HEK293 (cell line): ENCODE measurements around the gene NCKAP5.

ENCODE experiments used
- CTCF ChIA-PET: fragments of 350-600 bp; formaldehyde crosslinking; extraction: SDS; loops from one replicate; lab custom pipeline; 2021; ENCODE audit warnings: antibody characterized with exemption; lab: Yijun Ruan, JAX
- POLR2A ChIA-PET: fragments of 300-600 bp; formaldehyde crosslinking; extraction: SDS; loops from one replicate; lab custom pipeline; 2020; ENCODE audit warnings: antibody characterized with exemption, inconsistent platforms; lab: Yijun Ruan, JAX
- H3K27ac ChIP-seq: fragments of 200-500 bp; sonication (Bioruptor generic); 2 replicates; pipeline ENCODE4 v1.5.1; 2014; ENCODE audit warnings: low read depth, low read length, control low read depth, inconsistent platforms; ENCODE audit errors: extremely low read depth
- H3K36me3 ChIP-seq, 2 experiments: fragments of 200-500 bp in 1 of 2; sonication (Bioruptor generic) in 1 of 2; 1 replicate in 1 of 2; 2 replicates in 1 of 2; pipeline ENCODE4 v1.5.1; 2014 to 2017; ENCODE audit warnings: inconsistent platforms in 2 of 2, low read length in 2 of 2; ENCODE audit not compliant: control insufficient read depth in 2 of 2, insufficient read depth in 1 of 2
- H3K4me1 ChIP-seq: fragments of 200-500 bp; sonication (Bioruptor generic); 2 replicates; pipeline ENCODE4 v1.5.1; 2014; ENCODE audit warnings: mild to moderate bottlenecking, low read length, inconsistent platforms; ENCODE audit not compliant: control insufficient read depth, insufficient read depth
- H3K4me3 ChIP-seq: 2 replicates; pipeline ENCODE4 v1.5.1; 2011; ENCODE audit warnings: low read depth, mild to moderate bottlenecking, control low read depth, low read length, moderate library complexity
- H3K9me3 ChIP-seq: fragments of 200-500 bp; sonication (Bioruptor generic); 2 replicates; pipeline ENCODE4 v1.5.1; 2014; ENCODE audit warnings: low read depth, low read length, inconsistent platforms; ENCODE audit not compliant: control insufficient read depth, insufficient read depth
- BCL11A ChIP-seq: fragments of 450-650 bp; formaldehyde crosslinking; IDR thresholded peaks from 2 replicates; pipeline ENCODE4 v1.5.1; 2016; ENCODE audit warnings: low read depth, missing biosample characterization, missing genetic modification characterization
- BCL6B ChIP-seq: fragments of 450-650 bp; formaldehyde crosslinking; IDR thresholded peaks from 2 replicates; pipeline ENCODE4 v1.5.1; 2017; ENCODE audit warnings: missing biosample characterization, missing genetic modification characterization
- CTCF ChIP-seq: fragments of 450-650 bp; formaldehyde crosslinking; IDR thresholded peaks from 2 replicates; pipeline ENCODE4 v1.5.1; 2016; ENCODE audit warnings: missing biosample characterization, missing genetic modification characterization
- KLF10 ChIP-seq: fragments of 450-650 bp; IDR thresholded peaks from 2 replicates; pipeline ENCODE4 v1.5.1; 2018; ENCODE audit warnings: missing biosample characterization, mild to moderate bottlenecking, missing genetic modification characterization
- KLF7 ChIP-seq: fragments of 450-650 bp; formaldehyde crosslinking; IDR thresholded peaks from 2 replicates; pipeline ENCODE4 v1.5.1; 2016; ENCODE audit warnings: missing biosample characterization, missing genetic modification characterization, borderline replicate concordance
- OSR2 ChIP-seq: fragments of 450-650 bp; formaldehyde crosslinking; IDR thresholded peaks from 2 replicates; pipeline ENCODE4 v1.5.1; 2016; ENCODE audit warnings: missing biosample characterization, missing genetic modification characterization
- PRDM1 ChIP-seq: fragments of 450-650 bp; formaldehyde crosslinking; IDR thresholded peaks from 2 replicates; pipeline ENCODE4; 2016; ENCODE audit warnings: missing biosample characterization, missing genetic modification characterization
- SALL2 ChIP-seq: fragments of 450-650 bp; formaldehyde crosslinking; IDR thresholded peaks from 2 replicates; pipeline ENCODE4 v1.5.0; 2017; ENCODE audit warnings: missing biosample characterization, mild to moderate bottlenecking, missing genetic modification characterization, borderline replicate concordance
- SP3 ChIP-seq: fragments of 450-650 bp; formaldehyde crosslinking; IDR thresholded peaks from 2 replicates; pipeline ENCODE4 v1.5.1; 2016; ENCODE audit warnings: missing biosample characterization, missing genetic modification characterization
- SP7 ChIP-seq: fragments of 450-650 bp; formaldehyde crosslinking; IDR thresholded peaks from 2 replicates; pipeline ENCODE4 v1.5.1; 2016; ENCODE audit warnings: missing biosample characterization, missing genetic modification characterization
- TRIM28 ChIP-seq: IDR thresholded peaks from 2 replicates; pipeline ENCODE4 v1.6.1; 2011; ENCODE audit warnings: low read length, control low read depth, borderline replicate concordance
- YY2 ChIP-seq: fragments of 450-650 bp; formaldehyde crosslinking; IDR thresholded peaks from 2 replicates; pipeline ENCODE4 v1.5.1; 2016; ENCODE audit warnings: missing biosample characterization, missing genetic modification characterization
- ZBTB7A ChIP-seq: fragments of 450-650 bp; formaldehyde crosslinking; IDR thresholded peaks from 2 replicates; pipeline ENCODE4 v1.5.1; 2016; ENCODE audit warnings: low read depth, missing biosample characterization, missing genetic modification characterization
- ZNF114 ChIP-seq: fragments of 450-650 bp; formaldehyde crosslinking; IDR thresholded peaks from 2 replicates; pipeline ENCODE4 v1.5.0; 2017; ENCODE audit warnings: missing biosample characterization, missing genetic modification characterization
- ZNF132 ChIP-seq: fragments of 450-650 bp; formaldehyde crosslinking; IDR thresholded peaks from 2 replicates; pipeline ENCODE4 v1.5.1; 2017; ENCODE audit warnings: missing biosample characterization, missing genetic modification characterization, borderline replicate concordance
- ZNF174 ChIP-seq: fragments of 450-650 bp; formaldehyde crosslinking; IDR thresholded peaks from 2 replicates; pipeline ENCODE4 v1.5.0; 2017; ENCODE audit warnings: missing biosample characterization, mild to moderate bottlenecking, missing genetic modification characterization
- ZNF350 ChIP-seq: fragments of 450-650 bp; formaldehyde crosslinking; IDR thresholded peaks from 2 replicates; pipeline ENCODE4 v1.5.0; 2017; ENCODE audit warnings: missing biosample characterization, mild to moderate bottlenecking, missing genetic modification characterization
- ZNF366 ChIP-seq: fragments of 450-650 bp; formaldehyde crosslinking; conservative IDR thresholded peaks from 2 replicates; pipeline ENCODE4 v1.5.1; 2016; ENCODE audit warnings: missing biosample characterization, missing genetic modification characterization
- ZNF423 ChIP-seq: fragments of 450-650 bp; formaldehyde crosslinking; IDR thresholded peaks from 2 replicates; pipeline ENCODE4 v1.5.1; 2016; ENCODE audit warnings: missing biosample characterization, missing genetic modification characterization
- ZNF555 ChIP-seq: fragments of 450-650 bp; formaldehyde crosslinking; conservative IDR thresholded peaks from 2 replicates; pipeline ENCODE4 v1.5.1; 2017; ENCODE audit warnings: missing biosample characterization, mild to moderate bottlenecking, missing genetic modification characterization, inconsistent platforms
- ZNF623 ChIP-seq: fragments of 450-650 bp; formaldehyde crosslinking; IDR thresholded peaks from 2 replicates; pipeline ENCODE4 v1.5.1; 2016; ENCODE audit warnings: missing biosample characterization, missing genetic modification characterization
- ZNF645 ChIP-seq: fragments of 450-650 bp; formaldehyde crosslinking; IDR thresholded peaks from 2 replicates; pipeline ENCODE4; 2016; ENCODE audit warnings: missing biosample characterization, missing genetic modification characterization
- ZNF677 ChIP-seq: fragments of 450-650 bp; IDR thresholded peaks from 2 replicates; pipeline ENCODE4 v1.5.0; 2018; ENCODE audit warnings: missing biosample characterization, mild to moderate bottlenecking, missing genetic modification characterization, moderate library complexity
- ZSCAN18 ChIP-seq: fragments of 450-650 bp; formaldehyde crosslinking; IDR thresholded peaks from 2 replicates; pipeline ENCODE4 v1.5.1; 2016; ENCODE audit warnings: missing biosample characterization, missing genetic modification characterization

The NCKAP5 gene

GRCh38 chr2:133143645-133144044, 424.6 kb downstream of the NCKAP5 start:
- H3K36me3 ChIP-seq: no peaks in the 10 kb centered on the region
- POLR2A ChIA-PET: no interaction called here
- no peak overlapping the region for H3K27ac ChIP-seq
- CTCF ChIA-PET: interaction anchor here (0.6 to 0.7 kb wide), 2 partner anchors 67 to 398 kb away, joined by 3 to 4 read pairs; no protein-coding TSS in a partner anchor
- H3K9me3 ChIP-seq: no peaks in the 10 kb centered on the region
- H3K4me1 ChIP-seq: no peaks in the 10 kb centered on the region
- no peak overlapping the region for H3K4me3 ChIP-seq
- TF ChIP-seq SP7 (tag by site-specific recombination) (no peak), ZNF555 (tag by site-specific recombination) (no peak)

- Histone ChIP-seq H3K9me3 (no peaks in the 10 kb centered on the region), H3K4me1 (no peaks in the 10 kb centered on the region), H3K4me3 (no peak overlapping the region), H3K36me3 (no peaks in the 10 kb centered on the region), H3K27ac (no peak overlapping the region)
- CTCF ChIA-PET: interaction anchor here (0.6 kb wide), 1 partner anchor 728 kb away, joined by 3 read pairs; no protein-coding TSS in a partner anchor
- TF ChIP-seq YY2 (no peak), BCL6B (tag by site-specific recombination) (no peak), PRDM1 (no peak), SALL2 (tag by site-specific recombination) (no peak)
- POLR2A ChIA-PET: no interaction called here
Observed at GRCh38 chr2:133142087-133142486, 426.2 kb downstream of the NCKAP5 start.

- POLR2A ChIA-PET: no interaction called here
- H3K4me1 ChIP-seq: no peaks in the 10 kb centered on the region
- no peaks in the 10 kb centered on the region for H3K9me3 ChIP-seq
- TF ChIP-seq KLF10 (tag by site-specific recombination) (no peak), ZNF366 (no peak), ZNF423 (tag by site-specific recombination) (no peak), ZBTB7A (no peak), CTCF (tag by site-specific recombination) (no peak)
- TF ChIP-seq, all 188 proteins: peak for 0
- H3K27ac ChIP-seq: no peak overlapping the region
- no peaks in the 10 kb centered on the region for H3K36me3 ChIP-seq
- CTCF ChIA-PET: interaction anchor here (0.7 kb wide), 1 partner anchor 28 kb away, joined by 3 read pairs; no protein-coding TSS in a partner anchor
- no peak overlapping the region for H3K4me3 ChIP-seq
Observed at GRCh38 chr2:133140620-133141019, 427.6 kb downstream of the NCKAP5 start.

GRCh38 chr2:133139847-133140533, 428.3 kb downstream of the NCKAP5 start:
- no peaks in the 10 kb centered on the region for H3K4me1 ChIP-seq
- TF ChIP-seq ZNF677 (no peak), TRIM28 (no peak), ZSCAN18 (tag by site-specific recombination) (no peak), OSR2 (no peak), ZNF132 (no peak), KLF7 (tag by site-specific recombination) (no peak), BCL11A (tag by site-specific recombination) (no peak), ZNF114 (tag by site-specific recombination) (no peak), ZNF350 (tag by site-specific recombination) (no peak), SP3 (tag by site-specific recombination) (no peak), ZNF623 (tag by site-specific recombination) (no peak), ZNF645 (tag by site-specific recombination) (no peak), ZNF174 (tag by site-specific recombination) (no peak)

More at GRCh38 chr2:133139847-133140533, 428.3 kb downstream of the NCKAP5 start:
- no peaks in the 10 kb centered on the region for H3K9me3 ChIP-seq
- ChIA-PET POLR2A (no interaction called here), CTCF (interaction anchor here (0.7 kb wide), 1 partner anchor 27 kb away, joined by 3 read pairs; no protein-coding TSS in a partner anchor)
- H3K27ac ChIP-seq: no peak overlapping the region
- H3K4me3 ChIP-seq: no peak overlapping the region
- H3K36me3 ChIP-seq: no peaks in the 10 kb centered on the region
